T-helper 2 cell treated with Interferon-gamma antibody and Interleukin-4, amounts not matched to agents 5 μg/mL and 100 μg/mL, for 36 hours (primary cell): Measurements from ENCODE around the gene TP53TG5.

ENCODE experiments used
- DNase-seq: peaks from one replicate; pipeline ENCODE4 v3.0.0; 2021; ENCODE audit warnings: low spot score
- H3K27ac Mint-ChIP-seq: one replicate; pipeline ENCODE4 v1.8.0; 2021; ENCODE audit warnings: mild to moderate bottlenecking, mixed read lengths
- H3K27me3 Mint-ChIP-seq: one replicate; pipeline ENCODE4 v1.8.0; 2021; ENCODE audit warnings: low read depth, mixed read lengths
- H3K36me3 Mint-ChIP-seq: one replicate; pipeline ENCODE4 v1.8.0; 2021; ENCODE audit warnings: low read depth, mixed read lengths
- H3K4me1 Mint-ChIP-seq: one replicate; pipeline ENCODE4 v1.8.0; 2021; ENCODE audit warnings: low read depth, mixed read lengths
- H3K4me3 Mint-ChIP-seq: one replicate; pipeline ENCODE4 v1.8.0; 2022; ENCODE audit warnings: mild to moderate bottlenecking, moderate library complexity, mixed read lengths
- H3K9me3 Mint-ChIP-seq: one replicate; pipeline ENCODE4 v1.8.0; 2021; ENCODE audit warnings: mixed read lengths

TP53TG5 gene

DNA sequence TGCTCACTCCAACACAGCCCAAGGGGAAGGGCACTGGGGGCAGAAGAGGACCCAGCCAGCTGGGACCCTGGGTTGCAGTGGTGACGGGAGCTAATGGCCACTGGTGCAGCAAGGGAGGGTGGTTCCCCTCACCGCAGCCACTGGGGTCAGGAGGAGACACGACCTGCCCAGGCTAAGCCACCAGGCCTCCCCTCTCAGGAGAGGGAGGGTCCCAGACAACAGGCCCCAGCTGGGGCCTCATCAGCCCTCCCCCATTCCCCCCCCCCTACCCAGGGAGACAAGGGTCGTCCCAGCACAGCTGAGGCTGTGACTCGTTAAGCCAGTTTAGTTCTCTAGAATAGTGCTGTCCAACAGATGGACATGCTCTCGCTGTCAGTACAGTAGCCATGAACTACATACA, 52.8 kb downstream of the TP53TG5 start:
- H3K36me3 Mint-ChIP-seq: peaks cover 8% of the 10 kb centered on the region
- no peak for DNase-seq
- no peaks in the 10 kb centered on the region for H3K9me3 Mint-ChIP-seq

DNA sequence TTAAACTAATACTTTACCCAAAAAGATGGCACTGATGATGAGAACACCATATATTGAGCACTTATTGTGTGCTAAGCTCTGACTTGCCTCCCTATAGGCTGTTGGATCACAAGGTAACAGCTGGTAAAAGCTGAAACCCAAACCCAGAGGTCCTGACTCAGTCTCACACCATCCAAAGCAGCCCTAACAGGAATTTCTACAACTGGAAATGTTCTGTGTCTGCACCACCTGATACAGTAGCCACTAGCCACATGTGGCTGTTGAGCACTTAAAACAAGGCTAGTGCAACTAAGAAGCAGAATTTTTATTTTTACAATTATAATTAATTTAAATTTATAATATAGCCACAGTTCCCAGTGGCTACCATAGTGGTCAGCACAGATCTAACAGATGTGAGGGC, 54.4 kb downstream of the TP53TG5 start:
- no peak for DNase-seq
- no peak overlapping the region for H3K27ac Mint-ChIP-seq
- H3K4me3 Mint-ChIP-seq: no peak overlapping the region
- peaks cover 6% of the 10 kb centered on the region for H3K36me3 Mint-ChIP-seq
- no peaks in the 10 kb centered on the region for H3K9me3 Mint-ChIP-seq
- peaks cover 23% of the 10 kb centered on the region for H3K4me1 Mint-ChIP-seq
- H3K27me3 Mint-ChIP-seq: no peaks in the 10 kb centered on the region

More for the DNA sequence above, 52.8 kb downstream of the TP53TG5 start:
- H3K4me1 Mint-ChIP-seq: peaks cover 15% of the 10 kb centered on the region
- H3K27ac Mint-ChIP-seq: no peak overlapping the region
- no peaks in the 10 kb centered on the region for H3K27me3 Mint-ChIP-seq
- H3K4me3 Mint-ChIP-seq: no peak overlapping the region

DNA sequence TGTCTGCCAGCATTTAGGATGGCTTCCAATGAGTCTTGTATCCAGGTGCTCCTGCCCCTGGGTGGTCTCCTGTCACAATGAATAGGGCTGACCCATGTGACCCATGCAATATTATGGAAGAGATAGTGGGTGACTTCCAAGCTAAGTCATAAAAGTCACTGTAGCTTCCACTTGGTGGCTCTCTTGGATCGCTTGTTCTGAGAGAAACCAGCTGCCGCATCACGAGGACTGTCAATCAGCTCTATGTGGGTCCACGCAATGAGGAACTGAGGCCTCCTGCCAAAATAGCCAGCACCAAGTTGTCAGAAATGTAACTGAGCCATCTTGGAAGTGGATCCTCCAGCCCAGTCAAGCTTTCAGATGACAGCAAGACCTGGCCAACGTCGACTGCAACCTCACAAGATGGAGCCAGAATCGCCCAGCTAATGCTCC, 55.2 kb downstream of the TP53TG5 start:
- H3K4me3 Mint-ChIP-seq: no peak overlapping the region
- no peak overlapping the region for H3K27ac Mint-ChIP-seq
- peaks cover 31% of the 10 kb centered on the region for H3K4me1 Mint-ChIP-seq
- no peak for DNase-seq
- no peaks in the 10 kb centered on the region for H3K27me3 Mint-ChIP-seq
- H3K9me3 Mint-ChIP-seq: no peaks in the 10 kb centered on the region
- H3K36me3 Mint-ChIP-seq: peaks cover 6% of the 10 kb centered on the region
